ENCODE results near the gene BHLHE41. TPM values are rescaled to one million over a fixed set of nuclear protein-coding genes. Genes with fewer than 3 reads are reported as not detected.

BHLHE41 gene
- total and polyA plus RNA-seq, 2 of the 4 experiments (the other 2 are of a cell fraction): 0.72 to 3.8 TPM

GRCh38 chr12:26112232-26112631 is 12.6 kb downstream of the BHLHE41 start:
- Histone ChIP-seq H3K18ac (ENCODE audit: low read depth, low read length) (no peak overlapping the region), H3K27me3 (ENCODE audit: control insufficient read depth, insufficient read depth, low read length) (no peaks in the 10 kb centered on the region; the same call in 1 of the 2 replicates), H4K20me1 (ENCODE audit: insufficient read depth, low read length) (no peaks in the 10 kb centered on the region), H3K4me2 (ENCODE audit: low read depth, low read length) (no peak overlapping the region), H3K9ac (ENCODE audit: low read depth, low read length) (no peak overlapping the region), H2AFZ (replicated peaks; ENCODE audit: low read length, poor library complexity) (no peak overlapping the region), H3K9me1 (ENCODE audit: insufficient read depth, low read length) (no peaks in the 10 kb centered on the region), H4K8ac (ENCODE audit: low read depth in 2 of 2, low read length in 2 of 2) (no peak overlapping the region), H3K14ac (replicated peaks; ENCODE audit: low read depth, low read length) (no peak overlapping the region), H2BK20ac (ENCODE audit: low read depth, low read length) (no peak overlapping the region), H3K4ac (ENCODE audit: low read depth, low read length) (no peak overlapping the region), H2BK5ac (ENCODE audit: low read depth, low read length, poor library complexity, severe bottlenecking) (no peak overlapping the region), H3K4me1 (ENCODE audit: control insufficient read depth, insufficient read depth, low read length) (peaks cover 4% of the 10 kb centered on the region; the same call in 1 of the 2 replicates), H3K23ac (ENCODE audit: low read depth, low read length) (no peak overlapping the region), H3K56ac (ENCODE audit: extremely low read depth, insufficient read depth, low read length) (no peak overlapping the region), H2BK120ac (ENCODE audit: low read depth, low read length) (no peak overlapping the region), H3K79me1 (ENCODE audit: low read depth in 1 of 2, low read length in 2 of 2) (no peaks in the 10 kb centered on the region), H2BK15ac (ENCODE audit: low read depth, low read length) (no peak overlapping the region), H3K4me3 (ENCODE audit: insufficient read depth, low read depth, low read length) (no peak overlapping the region), H4K91ac (ENCODE audit: insufficient read depth, low read depth, low read length) (no peak overlapping the region), H4K5ac (ENCODE audit: low read depth, low read length) (no peak overlapping the region), H3K36me3 (ENCODE audit: control insufficient read depth, insufficient read depth, low read length) (no peaks in the 10 kb centered on the region), H2AK9ac (replicated peaks; ENCODE audit: low read depth, low read length, poor library complexity) (no peak overlapping the region), H2AK5ac (ENCODE audit: low read depth, low read length) (no peak overlapping the region), H3K9me3 (ENCODE audit: control insufficient read depth, insufficient read depth, low read length) (no peaks in the 10 kb centered on the region), H3K27ac (ENCODE audit: insufficient read depth, low read length) (no peak overlapping the region)
- dilution Hi-C loops (cut with HindIII; ENCODE audit: low sequenced_read_pairs, unreplicated experiment) (no loop called here), intact Hi-C loops (cut with micrococcal nuclease) (no loop called here), in situ Hi-C loops (cut with MboI; ENCODE audit: low sequenced_read_pairs) (no loop called here)
- ATAC-seq (ENCODE audit: low read depth): no peak
- no peak for TF ChIP-seq CEBPB (IDR thresholded peaks at IDR 0.05; ENCODE audit: low read depth, low read length)
- no peak for TF ChIP-seq USF2 (IDR thresholded peaks at IDR 0.05; ENCODE audit: low read depth, low read length)
- TF ChIP-seq NFE2L2 (IDR thresholded peaks at IDR 0.05; ENCODE audit: low read depth, low read length): no peak
- TF ChIP-seq BHLHE40 (IDR thresholded peaks at IDR 0.05; ENCODE audit: low read depth, low read length): no peak
- no peak for TF ChIP-seq SMC3 (IDR thresholded peaks at IDR 0.05; ENCODE audit: low read depth, low read length)
- TF ChIP-seq MAFK (IDR thresholded peaks at IDR 0.05; ENCODE audit: low read depth, low read length): no peak
- no peak for TF ChIP-seq RAD21 (IDR thresholded peaks at IDR 0.05; ENCODE audit: low read length)
- no peak for TF ChIP-seq FOS (IDR thresholded peaks at IDR 0.05; ENCODE audit: low read depth, low read length)
- no peak for TF ChIP-seq MAZ (IDR thresholded peaks at IDR 0.05; ENCODE audit: borderline replicate concordance, low read depth, low read length)
- no peak for TF ChIP-seq CTCF (conservative IDR thresholded peaks at IDR 0.05; ENCODE audit: low read depth, low read length)
- TF ChIP-seq ELK1 (IDR thresholded peaks at IDR 0.05; ENCODE audit: borderline replicate concordance, low read depth, low read length): no peak
- no peak for TF ChIP-seq CHD1 (IDR thresholded peaks at IDR 0.05; ENCODE audit: low read depth, low read length)
- no peak for TF ChIP-seq POLR2A (IDR thresholded peaks at IDR 0.05; ENCODE audit: low read depth, low read length)
- TF ChIP-seq MXI1 (IDR thresholded peaks at IDR 0.05; ENCODE audit: borderline replicate concordance, low read depth, low read length): no peak
- TF ChIP-seq RCOR1 (IDR thresholded peaks at IDR 0.05; ENCODE audit: insufficient replicate concordance, low read length): no peak
- BruUV-seq (replicated peaks): no TSS peak
- POLR2A ChIA-PET (ENCODE audit: unreplicated experiment): no interaction called here
- no peak for DNase-seq
- CTCF ChIA-PET: no interaction called here
- WGBS, 2 experiments (ENCODE audit: extremely low coverage in 2 of 2, insufficient read length in 1 of 2): no CpG with 5 or more reads among the region's 6 CpGs
